T-cell (primary cell): Measurements from ENCODE around the gene MSANTD4. TPM values are rescaled to one million over a fixed set of nuclear protein-coding genes. Genes with fewer than 3 reads are reported as not detected.

Experiments
- ATAC-seq, 4 experiments: fragments of 200-7000 bp in 3 of 4; fragments of 150-1000 bp in 1 of 4; cut with Tn5 transposase; replicated peaks in 1 of 4; 1 replicate in 3 of 4; 2 replicates in 1 of 4; pipeline ENCODE4 v1.10.0; 2021; ENCODE audit warnings: moderate library complexity in 3 of 4, mild to moderate bottlenecking in 2 of 4, moderate number of reproducible peaks in 1 of 4
- CTCF ChIA-PET, 2 donors: fragments of 300-600 bp; sonication (Branson Sonifier 250); formaldehyde crosslinking; loops; one replicate each; lab custom pipeline; 2022; ENCODE audit warnings: antibody characterized with exemption in 2 of 2; lab: Charles Lee
- POLR2A ChIA-PET, 2 donors: fragments of 300-600 bp; sonication (Branson Sonifier 250); formaldehyde crosslinking; loops; one replicate each; lab custom pipeline; 2022; ENCODE audit warnings: antibody characterized with exemption in 2 of 2; lab: Charles Lee
- DNase-seq, 35 experiments: peaks; one replicate each; pipeline versions ENCODE4 v3.0.0 to v3.0.0-alpha.2; 2013 to 2023
- H3K27ac ChIP-seq: one replicate; pipeline ENCODE4 v1.5.1; 2013; ENCODE audit warnings: low read length
- H3K27me3 ChIP-seq, 2 experiments: replicated peaks in 1 of 2; 1 replicate in 1 of 2; 2 replicates in 1 of 2; pipeline versions ENCODE4 v1.6.1 to v1.7.0; 2013; ENCODE audit warnings: low read length in 1 of 2, mixed read lengths in 1 of 2; ENCODE audit not compliant: control insufficient read depth in 2 of 2, insufficient read depth in 2 of 2; ENCODE audit errors: extremely low read depth in 1 of 2
- H3K36me3 ChIP-seq, 2 donors: 1 replicate in 1 of 2; 2 replicates in 1 of 2; pipeline versions ENCODE4 v1.6.1 to v1.7.0; 2013; ENCODE audit warnings: low read length in 1 of 2; ENCODE audit not compliant: control insufficient read depth in 2 of 2, insufficient read depth in 1 of 2; ENCODE audit errors: extremely low read depth in 1 of 2
- H3K4me1 ChIP-seq, 2 experiments: 1 replicate in 1 of 2; 2 replicates in 1 of 2; pipeline versions ENCODE4 v1.6.1 to v1.7.0; 2013; ENCODE audit warnings: low read length in 2 of 2, mixed read lengths in 1 of 2; ENCODE audit not compliant: insufficient read depth in 2 of 2, control insufficient read depth in 1 of 2; ENCODE audit errors: extremely low read depth in 1 of 2
- H3K4me3 ChIP-seq, 2 donors: 1 replicate in 1 of 2; 2 replicates in 1 of 2; pipeline versions ENCODE4 v1.5.1 to v1.7.0; 2013; ENCODE audit warnings: mild to moderate bottlenecking in 2 of 2, low read length in 1 of 2, moderate library complexity in 1 of 2; ENCODE audit not compliant: control insufficient read depth in 1 of 2; ENCODE audit errors: extremely low read depth in 1 of 2
- H3K9me3 ChIP-seq: 2 replicates; pipeline ENCODE4 v1.7.0; 2013
- H3K27ac Mint-ChIP-seq, 2 donors: one replicate each; pipeline ENCODE4 v1.8.0; 2020 to 2021; ENCODE audit warnings: mild to moderate bottlenecking in 2 of 2, mixed read lengths in 2 of 2
- H3K27me3 Mint-ChIP-seq, 2 donors: one replicate each; pipeline ENCODE4 v1.8.0; 2021 to 2022; ENCODE audit warnings: mixed read lengths in 2 of 2
- H3K36me3 Mint-ChIP-seq: one replicate; pipeline ENCODE4 v1.8.0; 2021; ENCODE audit warnings: mixed read lengths
- H3K4me1 Mint-ChIP-seq, 3 donors: one replicate each; pipeline ENCODE4 v1.8.0; 2020 to 2022; ENCODE audit warnings: mixed read lengths in 3 of 3, mild to moderate bottlenecking in 1 of 3
- H3K4me3 Mint-ChIP-seq, 3 donors: one replicate each; pipeline ENCODE4 v1.8.0; 2020 to 2022; ENCODE audit warnings: mild to moderate bottlenecking in 3 of 3, mixed read lengths in 3 of 3, moderate library complexity in 3 of 3
- H3K9me3 Mint-ChIP-seq, 3 donors: one replicate each; pipeline ENCODE4 v1.8.0; 2020 to 2022; ENCODE audit warnings: mixed read lengths in 3 of 3
- WGBS: methylation state at CpG from one replicate; pipeline ENCODE4 v1.1.5; 2013; ENCODE audit warnings: missing lambda C conversion rate; ENCODE audit not compliant: insufficient coverage; 5-methylcytosine and 5-hydroxymethylcytosine counted together
- total RNA-seq, 35 experiments: library from RNA in 6 of 35; stranded (reverse) in 6 of 35; fragments of 120-200 nt in 1 of 35; gene quantifications; one replicate each; pipeline versions ENCODE4 v1.2.1 to v1.2.4 and lab custom pipeline; 2013 to 2026

Gene MSANTD4
- total RNA-seq, 5 donors from 2014 or later (not counting 1 experiment from before 2014, with no cell fraction given) = 7.9 to 20.2 (median 13.3) TPM

DNA sequence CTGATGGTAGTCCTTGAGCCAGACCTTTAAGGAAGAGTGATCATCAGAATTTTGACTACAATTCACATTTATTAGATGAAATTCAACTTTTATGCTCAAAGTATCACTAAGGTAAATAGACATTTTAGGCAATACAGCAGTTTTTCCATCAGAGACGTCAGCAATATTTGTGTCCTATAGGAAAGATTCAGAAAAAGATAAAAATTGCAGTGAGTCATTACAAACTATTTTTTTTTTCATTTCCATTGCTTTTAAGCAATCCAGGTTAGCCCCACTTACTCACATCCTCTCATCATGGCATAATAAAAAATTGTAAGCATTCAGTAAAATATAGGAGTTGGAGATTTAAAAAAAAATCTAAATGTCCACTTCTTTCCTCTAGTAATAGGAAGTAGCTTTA is 46.9 kb downstream of the MSANTD4 start:
- DNase-seq (no peak), ATAC-seq (no peak)
- no peaks in the 10 kb centered on the region for H3K36me3 ChIP-seq
- Mint-ChIP-seq H3K27me3 (peaks cover 0 to 9% of the 10 kb centered on the region in 2 donors), H3K27ac (no peak overlapping the region), H3K4me3 (no peak overlapping the region), H3K4me1 (no peaks in the 10 kb centered on the region), H3K36me3 (no peaks in the 10 kb centered on the region), H3K9me3 (no peaks in the 10 kb centered on the region)
- no CpG with 5 or more reads among the region's 1 CpG for WGBS
- H3K4me1 ChIP-seq = no peaks in the 10 kb centered on the region
- no peak overlapping the region for H3K4me3 ChIP-seq
- ChIA-PET CTCF (no interaction called here), POLR2A (interaction anchor here in 1 of 2 donors (0.6 kb wide), 1 partner anchor 339 kb away, joined by 3 read pairs; no protein-coding TSS in a partner anchor)
- no peaks in the 10 kb centered on the region for H3K9me3 ChIP-seq
- peaks cover 0 to 4% of the 10 kb centered on the region in 2 experiments for H3K27me3 ChIP-seq
- H3K27ac ChIP-seq = no peak overlapping the region

DNA sequence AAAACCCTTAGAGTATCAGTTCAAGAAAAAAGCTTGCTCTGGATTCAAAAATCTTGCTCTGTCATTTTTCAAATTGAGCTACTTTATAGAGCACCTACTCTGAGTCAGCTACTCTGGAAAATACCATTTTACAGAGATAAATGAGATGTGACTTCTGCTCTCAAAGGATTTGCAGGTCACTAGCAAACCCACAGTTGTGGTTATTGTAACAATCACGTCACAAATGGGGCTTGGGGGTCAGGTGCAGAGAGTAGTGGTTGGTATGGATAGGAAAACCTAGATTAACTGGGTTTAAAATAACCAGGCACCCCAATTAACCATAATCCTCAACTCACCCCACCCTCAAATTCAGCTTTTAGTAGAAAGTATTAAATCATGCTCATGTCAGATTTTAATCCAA is 52.3 kb downstream of the MSANTD4 start:
- WGBS = no CpG with 5 or more reads among the region's 1 CpG
- no peaks in the 10 kb centered on the region for H3K4me1 Mint-ChIP-seq
- H3K27me3 Mint-ChIP-seq = peaks cover 0 to 7% of the 10 kb centered on the region in 2 donors
- Histone ChIP-seq H3K36me3 (no peaks in the 10 kb centered on the region), H3K27me3 (no peaks in the 10 kb centered on the region), H3K4me3 (no peak overlapping the region), H3K4me1 (no peaks in the 10 kb centered on the region), H3K9me3 (no peaks in the 10 kb centered on the region), H3K27ac (no peak overlapping the region)
- no peak overlapping the region for H3K27ac Mint-ChIP-seq
- H3K36me3 Mint-ChIP-seq = no peaks in the 10 kb centered on the region
- POLR2A ChIA-PET = no interaction called here
- CTCF ChIA-PET = no interaction called here
- no peak overlapping the region for H3K4me3 Mint-ChIP-seq
- ATAC-seq = no peak
- DNase-seq = no peak
- H3K9me3 Mint-ChIP-seq = no peaks in the 10 kb centered on the region

DNA sequence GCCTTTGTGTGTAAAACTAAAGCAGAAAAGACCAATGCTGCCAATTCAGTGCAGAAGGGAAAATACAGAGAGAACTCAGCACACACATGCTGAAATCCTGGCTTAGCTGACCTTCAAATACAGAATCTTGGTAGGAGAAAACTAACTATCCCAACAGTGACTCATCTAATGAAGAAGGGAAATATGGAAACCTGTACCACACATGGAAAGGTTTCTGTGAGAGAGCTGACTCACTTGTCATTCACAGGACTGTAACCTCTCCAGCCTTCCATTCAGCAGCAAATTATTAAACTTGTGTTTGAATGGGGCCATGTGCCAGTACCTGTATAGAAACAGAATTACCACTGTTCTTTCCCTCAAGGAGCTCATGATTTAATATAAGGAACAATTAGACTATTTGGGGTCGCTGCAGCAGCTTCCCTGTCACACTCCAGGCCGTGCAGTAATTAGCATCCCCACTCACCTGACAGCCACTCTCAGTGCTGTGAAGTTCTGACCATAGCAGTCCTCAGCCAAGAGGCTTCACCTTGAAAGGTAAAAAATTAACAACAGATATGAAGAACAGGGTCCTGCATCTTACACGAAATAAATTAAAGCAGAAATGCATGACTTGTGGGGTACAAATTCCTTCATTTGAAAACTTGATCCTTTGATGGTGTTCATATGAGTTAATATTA is 53.9 kb downstream of the MSANTD4 start:
- H3K27ac Mint-ChIP-seq = no peak overlapping the region
- no peaks in the 10 kb centered on the region for H3K9me3 Mint-ChIP-seq
- Histone ChIP-seq H3K36me3 (no peaks in the 10 kb centered on the region), H3K4me1 (no peaks in the 10 kb centered on the region), H3K27me3 (no peaks in the 10 kb centered on the region), H3K27ac (no peak overlapping the region), H3K9me3 (no peaks in the 10 kb centered on the region), H3K4me3 (no peak overlapping the region)
- H3K36me3 Mint-ChIP-seq = no peaks in the 10 kb centered on the region
- no peaks in the 10 kb centered on the region for H3K27me3 Mint-ChIP-seq
- H3K4me3 Mint-ChIP-seq = no peak overlapping the region
- ChIA-PET POLR2A (interaction anchor here in 1 of 2 donors (0.6 kb wide), 1 partner anchor 460 kb away, joined by 3 read pairs; no protein-coding TSS in a partner anchor), CTCF (no interaction called here)
- no peak for ATAC-seq
- 80% methylated on average over 1 of the region's 3 CpGs for WGBS
- H3K4me1 Mint-ChIP-seq = no peaks in the 10 kb centered on the region
- no peak for DNase-seq

DNA sequence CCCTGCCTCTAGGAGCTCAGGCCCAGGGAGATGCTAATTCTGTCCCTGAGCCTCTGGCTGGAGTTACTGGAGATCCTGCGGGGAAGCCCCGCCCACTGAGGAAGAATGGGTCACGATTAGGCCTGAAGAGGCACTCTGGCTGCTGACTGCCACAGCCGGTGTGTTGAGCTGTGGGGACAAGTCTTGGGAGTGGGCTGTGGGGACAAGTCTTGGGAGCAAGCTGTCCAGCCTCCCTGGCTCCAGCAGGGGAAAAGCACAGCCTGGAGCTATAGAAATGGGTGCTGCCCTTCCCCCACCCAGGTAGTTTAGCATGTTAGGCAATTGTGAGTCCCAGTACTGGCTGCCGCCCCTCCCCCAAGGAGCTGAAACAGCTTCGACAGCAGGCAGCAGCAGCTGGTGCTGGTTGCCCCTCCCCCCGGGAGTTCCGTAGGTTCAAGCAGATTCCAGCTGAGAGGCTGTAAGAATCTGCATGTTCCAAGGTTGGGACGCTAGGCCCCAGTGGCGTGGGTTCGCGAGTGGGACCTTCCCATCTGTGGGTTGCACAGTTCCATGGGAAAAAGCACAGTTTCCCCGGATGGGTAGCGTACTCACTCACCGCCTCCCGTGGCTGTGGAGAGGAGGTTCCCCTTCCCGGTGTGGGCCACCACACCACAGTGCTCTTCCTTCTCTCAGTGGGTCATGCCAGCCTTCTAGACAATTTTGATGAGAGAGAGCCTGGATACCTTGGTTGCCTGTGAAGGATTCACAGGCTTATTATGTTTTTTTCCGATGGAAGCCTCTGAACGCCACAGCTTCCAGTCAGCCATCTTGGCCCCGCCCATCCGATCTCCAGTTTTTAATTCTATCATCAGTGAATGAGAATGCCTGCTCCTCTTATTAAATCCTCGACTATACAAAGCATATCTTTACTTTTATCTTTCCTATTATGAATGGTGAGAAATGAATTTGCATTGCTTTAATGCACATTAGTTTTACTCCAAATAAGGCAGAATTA is 61.5 kb downstream of the MSANTD4 start:
- ChIA-PET POLR2A (no interaction called here), CTCF (no interaction called here)
- no peak for ATAC-seq
- H3K36me3 Mint-ChIP-seq = no peaks in the 10 kb centered on the region
- Histone ChIP-seq H3K9me3 (no peaks in the 10 kb centered on the region), H3K27me3 (peaks cover 0 to 12% of the 10 kb centered on the region in 2 experiments), H3K36me3 (no peaks in the 10 kb centered on the region), H3K27ac (no peak overlapping the region), H3K4me3 (no peak overlapping the region), H3K4me1 (no peaks in the 10 kb centered on the region)
- no peak overlapping the region for H3K27ac Mint-ChIP-seq
- no peaks in the 10 kb centered on the region for H3K4me1 Mint-ChIP-seq
- H3K9me3 Mint-ChIP-seq = peaks cover 7 to 15% (median 13%) of the 10 kb centered on the region in 3 donors
- no peak overlapping the region for H3K4me3 Mint-ChIP-seq
- peaks cover 0 to 4% of the 10 kb centered on the region in 2 donors for H3K27me3 Mint-ChIP-seq
- WGBS = 94% methylated on average over 13 of the region's 22 CpGs
- no peak for DNase-seq

Other genes starting within 250 kb of the MSANTD4 start
- 10 to 100 TPM in 4 of 5 donors, 1 to 10 TPM in 1; 4.3 to 16.5 (median 11.5) TPM for gene KBTBD3, start 55.1 kb upstream of the MSANTD4 start, total RNA-seq
- gene AASDHPPT, start 55.4 kb upstream of the MSANTD4 start, total RNA-seq = 10 to 100 TPM; 17.8 to 33.0 (median 31.1) TPM